Measurements from ENCODE around the gene CTRB1.

DNA sequence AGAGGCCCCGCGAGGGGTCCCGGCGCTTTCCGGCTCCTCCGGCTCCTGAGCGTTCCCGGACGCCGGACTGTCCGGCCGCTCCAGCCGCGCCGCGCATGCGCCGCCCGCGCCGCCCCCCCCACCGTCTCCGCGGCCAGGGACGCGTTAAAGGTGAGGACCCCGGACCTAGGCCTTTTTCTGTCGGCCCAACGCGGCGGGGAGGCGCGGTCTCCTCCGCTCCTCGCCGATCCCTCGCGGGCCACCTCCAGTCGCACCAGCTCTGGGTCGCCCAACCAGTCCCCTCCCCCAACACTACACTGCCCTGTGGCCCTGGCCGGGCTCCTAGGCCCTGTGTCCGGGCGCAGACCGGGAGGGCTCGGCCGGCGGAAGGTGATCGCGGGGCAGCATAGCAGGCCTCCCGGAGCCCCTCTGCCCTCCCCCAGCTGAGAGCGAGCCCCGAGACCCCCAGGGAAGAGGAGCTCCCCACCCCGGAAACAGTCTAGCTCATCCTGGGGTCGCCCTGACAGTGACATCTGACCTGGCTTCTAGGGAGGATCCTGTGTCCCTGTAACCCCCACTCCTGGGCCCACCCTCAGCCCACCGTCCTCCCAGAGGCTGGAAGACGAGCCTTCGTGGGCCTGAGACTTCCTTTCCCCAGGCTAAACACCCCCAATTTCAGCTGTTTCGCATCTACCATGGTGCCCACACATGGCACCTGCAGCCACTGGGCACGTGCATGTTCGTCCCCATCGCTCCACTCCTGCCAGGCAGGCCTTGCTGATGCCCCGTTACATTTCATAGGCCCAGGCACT is 47.3 kb downstream of the CTRB1 start:
- TF ChIP-seq, protein P1, sequence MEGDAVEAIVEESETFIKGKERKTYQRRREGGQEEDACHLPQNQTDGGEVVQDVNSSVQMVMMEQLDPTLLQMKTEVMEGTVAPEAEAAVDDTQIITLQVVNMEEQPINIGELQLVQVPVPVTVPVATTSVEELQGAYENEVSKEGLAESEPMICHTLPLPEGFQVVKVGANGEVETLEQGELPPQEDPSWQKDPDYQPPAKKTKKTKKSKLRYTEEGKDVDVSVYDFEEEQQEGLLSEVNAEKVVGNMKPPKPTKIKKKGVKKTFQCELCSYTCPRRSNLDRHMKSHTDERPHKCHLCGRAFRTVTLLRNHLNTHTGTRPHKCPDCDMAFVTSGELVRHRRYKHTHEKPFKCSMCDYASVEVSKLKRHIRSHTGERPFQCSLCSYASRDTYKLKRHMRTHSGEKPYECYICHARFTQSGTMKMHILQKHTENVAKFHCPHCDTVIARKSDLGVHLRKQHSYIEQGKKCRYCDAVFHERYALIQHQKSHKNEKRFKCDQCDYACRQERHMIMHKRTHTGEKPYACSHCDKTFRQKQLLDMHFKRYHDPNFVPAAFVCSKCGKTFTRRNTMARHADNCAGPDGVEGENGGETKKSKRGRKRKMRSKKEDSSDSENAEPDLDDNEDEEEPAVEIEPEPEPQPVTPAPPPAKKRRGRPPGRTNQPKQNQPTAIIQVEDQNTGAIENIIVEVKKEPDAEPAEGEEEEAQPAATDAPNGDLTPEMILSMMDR (conservative IDR thresholded peaks at IDR 0.05) = no peak
- TF ChIP-seq EZH2 (IDR thresholded peaks at IDR 0.05; ENCODE audit: low read depth) = no peak
